OCI-LY1 (cell line): ENCODE results near the gene ZFYVE26.
"Not testable (repeated sequence)": the region's sequence is repeated elsewhere in the genome, so short reads cannot be mapped to it uniquely, and the experiment has no call there.

ENCODE experiments used
- H2AFZ ChIP-seq: fragments of 200-600 bp; sonication (generic), shearing (Covaris generic); 2 replicates; pipeline ENCODE4 v1.6.0; 2014; ENCODE audit warnings: antibody characterized with exemption, mild to moderate bottlenecking, low read length
- H3F3A ChIP-seq: fragments of 200-600 bp; sonication (generic), shearing (Covaris generic); 2 replicates; pipeline ENCODE4 v1.6.0; 2014; ENCODE audit warnings: mild to moderate bottlenecking, antibody characterized with exemption, low read length, moderate library complexity; ENCODE audit not compliant: insufficient read depth
- H3K27ac ChIP-seq: fragments of 200-600 bp; sonication (generic); 2 replicates; pipeline ENCODE4 v1.5.1; 2014; ENCODE audit warnings: low read length, mixed run types, mild to moderate bottlenecking, low read depth; ENCODE audit not compliant: poor library complexity, severe bottlenecking
- H3K27me3 ChIP-seq: fragments of 200-600 bp; sonication (generic); 2 replicates; pipeline ENCODE4 v1.6.0; 2014; ENCODE audit warnings: antibody characterized with exemption, mild to moderate bottlenecking, low read length, moderate library complexity; ENCODE audit not compliant: insufficient read depth
- H3K36me3 ChIP-seq: fragments of 200-600 bp; sonication (generic); 2 replicates; pipeline ENCODE4 v1.6.1; 2014; ENCODE audit warnings: mild to moderate bottlenecking, antibody characterized with exemption, low read length, moderate library complexity, mixed read lengths; ENCODE audit not compliant: insufficient read depth
- H3K4me1 ChIP-seq: fragments of 200-600 bp; sonication (generic); 2 replicates; pipeline ENCODE4 v1.5.1; 2014; ENCODE audit warnings: mild to moderate bottlenecking, low read length, moderate library complexity; ENCODE audit not compliant: insufficient read depth, severe bottlenecking
- H3K4me2 ChIP-seq: fragments of 200-600 bp; sonication (generic), shearing (Covaris generic); 2 replicates; pipeline ENCODE4 v1.6.1; 2014; ENCODE audit warnings: low read length
- H3K4me3 ChIP-seq: fragments of 200-600 bp; sonication (generic); 2 replicates; pipeline ENCODE4 v1.5.1; 2014; ENCODE audit warnings: low read length, low read depth, mild to moderate bottlenecking, mixed read lengths; ENCODE audit not compliant: poor library complexity, severe bottlenecking
- H3K79me2 ChIP-seq: fragments of 200-600 bp; shearing (Covaris generic); 2 replicates; pipeline ENCODE4 v1.6.1; 2016; ENCODE audit warnings: mixed run types, low read length, mixed read lengths; ENCODE audit not compliant: insufficient read depth
- H3K9ac ChIP-seq: fragments of 200-600 bp; sonication (generic), shearing (Covaris generic); 2 replicates; pipeline ENCODE4 v1.6.1; 2014; ENCODE audit warnings: mild to moderate bottlenecking, low read length, mixed read lengths
- H3K9me2 ChIP-seq: fragments of 200-600 bp; sonication (generic), shearing (Covaris generic); 2 replicates; pipeline ENCODE4 v1.6.1; 2014; ENCODE audit warnings: low read depth, mild to moderate bottlenecking, low read length, mixed read lengths
- H3K9me3 ChIP-seq: fragments of 200-600 bp; shearing (Covaris generic); 2 replicates; pipeline ENCODE4 v1.6.1; 2014; ENCODE audit warnings: low read length, mixed read lengths
- H4K20me1 ChIP-seq: fragments of 200-600 bp; sonication (generic), shearing (Covaris generic); 2 replicates; pipeline ENCODE4 v1.6.0; 2016; ENCODE audit warnings: mild to moderate bottlenecking, low read length; ENCODE audit not compliant: insufficient read depth
- EZH2 ChIP-seq: fragments of 200-600 bp; sonication (generic), shearing (Covaris generic); IDR thresholded peaks from 2 replicates; pipeline ENCODE4 v1.8.0; 2017; ENCODE audit warnings: borderline replicate concordance, mixed run types, mild to moderate bottlenecking, antibody characterized with exemption, low read length, moderate library complexity, mixed read lengths
- TF ChIP-seq, protein P1 (sequence below): fragments of 200-600 bp; sonication (generic), shearing (Covaris generic); IDR thresholded peaks from 2 replicates; pipeline ENCODE4 v1.5.1; 2017; ENCODE audit warnings: mild to moderate bottlenecking, antibody characterized with exemption, low read length, moderate library complexity, mixed read lengths

The ZFYVE26 gene

GRCh38 chr14:67704484-67705089 lies 111.8 kb downstream of the ZFYVE26 start:
- Histone ChIP-seq H3F3A (no peaks in the 10 kb centered on the region), H3K9me2 (no peaks in the 10 kb centered on the region), H3K4me3 (no peak overlapping the region), H3K36me3 (no peaks in the 10 kb centered on the region), H3K4me2 (no peak overlapping the region), H3K79me2 (no peaks in the 10 kb centered on the region), H3K4me1 (no peaks in the 10 kb centered on the region), H2AFZ (no peak overlapping the region), H4K20me1 (no peaks in the 10 kb centered on the region), H3K9ac (no peak overlapping the region), H3K27me3 (no peaks in the 10 kb centered on the region), H3K9me3 (peaks cover 11% of the 10 kb centered on the region), H3K27ac (no peak overlapping the region)
- TF ChIP-seq, protein P1, sequence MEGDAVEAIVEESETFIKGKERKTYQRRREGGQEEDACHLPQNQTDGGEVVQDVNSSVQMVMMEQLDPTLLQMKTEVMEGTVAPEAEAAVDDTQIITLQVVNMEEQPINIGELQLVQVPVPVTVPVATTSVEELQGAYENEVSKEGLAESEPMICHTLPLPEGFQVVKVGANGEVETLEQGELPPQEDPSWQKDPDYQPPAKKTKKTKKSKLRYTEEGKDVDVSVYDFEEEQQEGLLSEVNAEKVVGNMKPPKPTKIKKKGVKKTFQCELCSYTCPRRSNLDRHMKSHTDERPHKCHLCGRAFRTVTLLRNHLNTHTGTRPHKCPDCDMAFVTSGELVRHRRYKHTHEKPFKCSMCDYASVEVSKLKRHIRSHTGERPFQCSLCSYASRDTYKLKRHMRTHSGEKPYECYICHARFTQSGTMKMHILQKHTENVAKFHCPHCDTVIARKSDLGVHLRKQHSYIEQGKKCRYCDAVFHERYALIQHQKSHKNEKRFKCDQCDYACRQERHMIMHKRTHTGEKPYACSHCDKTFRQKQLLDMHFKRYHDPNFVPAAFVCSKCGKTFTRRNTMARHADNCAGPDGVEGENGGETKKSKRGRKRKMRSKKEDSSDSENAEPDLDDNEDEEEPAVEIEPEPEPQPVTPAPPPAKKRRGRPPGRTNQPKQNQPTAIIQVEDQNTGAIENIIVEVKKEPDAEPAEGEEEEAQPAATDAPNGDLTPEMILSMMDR: peak; percentile 76
- no peak for TF ChIP-seq EZH2

GRCh38 chr14:67703997-67704396 lies 112.4 kb downstream of the ZFYVE26 start:
- H3K9me2 ChIP-seq: no peaks in the 10 kb centered on the region
- H3K4me3 ChIP-seq: no peak overlapping the region
- no peak overlapping the region for H3K4me2 ChIP-seq
- H3K79me2 ChIP-seq: no peaks in the 10 kb centered on the region
- no peak overlapping the region for H2AFZ ChIP-seq
- no peak overlapping the region for H3K9ac ChIP-seq
- peaks cover 7% of the 10 kb centered on the region for H3K9me3 ChIP-seq
- no peaks in the 10 kb centered on the region for H3K27me3 ChIP-seq
- H4K20me1 ChIP-seq: no peaks in the 10 kb centered on the region
- H3K27ac ChIP-seq: no peak overlapping the region
- no peaks in the 10 kb centered on the region for H3K36me3 ChIP-seq
- no peaks in the 10 kb centered on the region for H3F3A ChIP-seq
- TF ChIP-seq EZH2: no peak
- TF ChIP-seq, protein P1: no peak
- no peaks in the 10 kb centered on the region for H3K4me1 ChIP-seq

- not testable (repeated sequence) for H3K27ac ChIP-seq, H3K4me3 ChIP-seq, H3K9ac ChIP-seq, H3K79me2 ChIP-seq, H4K20me1 ChIP-seq, H3K4me2 ChIP-seq, H2AFZ ChIP-seq, H3K36me3 ChIP-seq, H3F3A ChIP-seq, H3K9me3 ChIP-seq, H3K9me2 ChIP-seq, H3K27me3 ChIP-seq, H3K4me1 ChIP-seq
Measured at GRCh38 chr14:67701492-67701891, 114.9 kb downstream of the ZFYVE26 start, which contains the start of gene RDH12. Gene RDH12, plus strand, starts transcription at chr14:67701886. Its CDS starts 20,757 bp downstream, at chr14:67722643.

DNA sequence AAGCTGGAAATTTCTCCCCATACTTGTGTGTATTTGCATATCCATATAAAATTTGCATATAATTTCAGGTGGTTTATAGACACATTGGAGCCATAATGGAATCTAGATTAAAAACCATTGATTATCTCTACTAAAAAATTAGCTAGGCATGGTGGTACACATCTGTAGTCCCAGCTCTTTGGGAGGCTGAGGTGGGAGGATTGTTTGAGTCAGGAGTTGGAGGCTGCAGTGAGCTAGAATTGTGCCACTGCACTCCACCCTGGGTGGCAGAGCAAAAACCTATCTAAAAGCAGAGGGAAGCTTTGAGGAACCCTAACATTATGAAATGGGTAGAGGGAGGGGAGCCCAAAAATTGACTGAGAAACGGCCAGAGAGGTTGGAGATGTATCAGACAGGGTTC lies 118.2 kb downstream of the ZFYVE26 start:
- H3K79me2 ChIP-seq: peaks cover 21% of the 10 kb centered on the region
- H3K9ac ChIP-seq: no peak overlapping the region
- no peak overlapping the region for H3K4me2 ChIP-seq
- TF ChIP-seq EZH2: no peak
- TF ChIP-seq, protein P1: no peak
- no peak overlapping the region for H3K4me3 ChIP-seq
- no peak overlapping the region for H3K27ac ChIP-seq
- peaks cover 10% of the 10 kb centered on the region for H3K4me1 ChIP-seq
- no peaks in the 10 kb centered on the region for H3K9me3 ChIP-seq
- H3K9me2 ChIP-seq: no peaks in the 10 kb centered on the region
- H4K20me1 ChIP-seq: no peaks in the 10 kb centered on the region
- no peak overlapping the region for H2AFZ ChIP-seq
- no peaks in the 10 kb centered on the region for H3F3A ChIP-seq
- no peaks in the 10 kb centered on the region for H3K27me3 ChIP-seq
- H3K36me3 ChIP-seq: peaks cover 4% of the 10 kb centered on the region; the same call in 1 of the 2 replicates
